Measurements from ENCODE around the gene DDX20. TPM values are rescaled to one million over a fixed set of nuclear protein-coding genes. Genes with fewer than 3 reads are reported as not detected.

DDX20 gene
- total and polyA plus RNA-seq, 2 donors (not counting 3 experiments of a cell fraction or from before 2014, with no cell fraction given) = 4.1 to 15.9 TPM

- Histone ChIP-seq H3K4me3 (replicated peaks in 1 of 3; ENCODE audit: insufficient read depth in 1 of 3, low read depth in 1 of 3, low read length in 3 of 3) (no peak overlapping the region), H3K27me3 (ENCODE audit: control insufficient read depth in 2 of 2, insufficient read depth in 2 of 2, low read length in 2 of 2) (no peaks in the 10 kb centered on the region), H3K4me1 (ENCODE audit: control insufficient read depth, extremely low read depth, insufficient read depth, low read length) (peaks cover 25% of the 10 kb centered on the region), H3K27ac (ENCODE audit: insufficient read depth, low read depth, low read length) (no peak overlapping the region), H2AFZ (ENCODE audit: low read depth, low read length) (no peak overlapping the region), H3K79me2 (ENCODE audit: control insufficient read depth, insufficient read depth, low read length) (no peaks in the 10 kb centered on the region), H3K9ac (replicated peaks; ENCODE audit: extremely low read depth, insufficient read depth, low read length) (no peak overlapping the region), H3K9me3 (replicated peaks; ENCODE audit: control insufficient read depth, insufficient read depth, low read length) (no peaks in the 10 kb centered on the region), H3K9me1 (replicated peaks; ENCODE audit: control insufficient read depth, extremely low read depth, insufficient read depth, low read length) (no peaks in the 10 kb centered on the region), H4K20me1 (replicated peaks; ENCODE audit: control insufficient read depth, extremely low read depth, insufficient read depth, low read length) (no peaks in the 10 kb centered on the region), H3K4me2 (ENCODE audit: insufficient read depth, low read length) (no peak overlapping the region), H3K36me3 (ENCODE audit: control insufficient read depth in 2 of 2, extremely low read depth in 1 of 2, insufficient read depth in 2 of 2, low read length in 2 of 2) (no peaks in the 10 kb centered on the region)
- dilution Hi-C loops (cut with MboI; ENCODE audit: extremely low pct_ligation_motif_present, low sequenced_read_pairs) (no loop called here), intact Hi-C loops (cut with micrococcal nuclease) (loop anchor here (10.0 kb wide), 1 partner anchor 767 kb away; the partner anchor contains the start of gene LRIF1)
- DNase-seq (ENCODE audit: low read depth, low spot score) (no peak), FAIRE-seq (no peak)
- ChIA-PET CTCF (interaction anchor here (1.1 to 4.3 kb wide), 5 partner anchors 10 to 38 kb away, joined by 3 to 30 read pairs (median 5); no protein-coding TSS in a partner anchor), POLR2A (interaction anchor here (0.6 kb wide), 1 partner anchor 254 kb away, joined by 3 read pairs; no protein-coding TSS in a partner anchor)
- TF ChIP-seq EZH2 (IDR thresholded peaks at IDR 0.05; ENCODE audit: borderline replicate concordance, low read depth, low read length, severe bottlenecking) (no peak), FOS (IDR thresholded peaks at IDR 0.05; ENCODE audit: borderline replicate concordance, insufficient read depth, low read length) (no peak), POLR2A (IDR thresholded peaks at IDR 0.05; ENCODE audit: low read depth, low read length) (no peak), CTCF (IDR thresholded peaks at IDR 0.05; ENCODE audit: extremely low read depth in 1 of 2, insufficient read depth in 1 of 2, low read depth in 1 of 2, low read length in 2 of 2) (no peak), MYC (IDR thresholded peaks at IDR 0.05; ENCODE audit: low read depth, low read length) (no peak), POLR2AphosphoS5 (IDR thresholded peaks at IDR 0.05; ENCODE audit: insufficient read depth, low read depth, low read length) (no peak), JUN (IDR thresholded peaks at IDR 0.05; ENCODE audit: borderline replicate concordance, insufficient read depth, insufficient read length, low read depth) (no peak), MAX (IDR thresholded peaks at IDR 0.05; ENCODE audit: insufficient read depth, insufficient read length) (no peak), GATA2 (IDR thresholded peaks at IDR 0.05; ENCODE audit: insufficient read depth, insufficient read length, low read depth, low read length) (no peak)
- BruUV-seq (replicated peaks) = no TSS peak
Observed at GRCh38 chr1:111731956-111732355, 23.7 kb upstream of the DDX20 start.

Measured in endothelial cell of umbilical vein (primary cell).